HepG2 (cell line): Measurements from ENCODE around the gene MYO5B.

ENCODE experiments used
- CTCF ChIP-seq: sonication (generic); formaldehyde crosslinking; IDR thresholded peaks from 2 replicates; pipeline ENCODE4 v1.5.0; 2020; ENCODE audit warnings: mild to moderate bottlenecking, missing genetic modification reagents, moderate library complexity
- FOSL2 ChIP-seq: sonication (generic); formaldehyde crosslinking; IDR thresholded peaks from 2 replicates; pipeline ENCODE4 v1.4.0; 2020; ENCODE audit warnings: missing genetic modification reagents
- FOXK2 ChIP-seq: fragments of 450-650 bp; IDR thresholded peaks from 2 replicates; pipeline ENCODE4 v1.6.1; 2016
- POLR2A ChIP-seq, 2 experiments: IDR thresholded peaks; 2 replicates each; pipeline ENCODE4 v1.6.1; 2011; ENCODE audit warnings: low read depth in 2 of 2, low read length in 2 of 2, mild to moderate bottlenecking in 1 of 2, moderate library complexity in 1 of 2; ENCODE audit not compliant: insufficient read depth in 1 of 2
- PRDM15 ChIP-seq: sonication (generic); formaldehyde crosslinking; IDR thresholded peaks from 2 replicates; pipeline ENCODE4 v1.4.0; 2020; ENCODE audit warnings: missing genetic modification reagents
- REST ChIP-seq, 2 experiments: IDR thresholded peaks; 2 replicates each; pipeline ENCODE4 v1.6.1; 2011 to 2012; ENCODE audit warnings: low read length in 2 of 2, borderline replicate concordance in 1 of 2, low read depth in 1 of 2, mild to moderate bottlenecking in 1 of 2, moderate library complexity in 1 of 2
- ZNF143 ChIP-seq: sonication (generic); formaldehyde crosslinking; IDR thresholded peaks from 2 replicates; pipeline ENCODE4 v1.4.0; 2020; ENCODE audit warnings: missing genetic modification reagents

GRCh38 chr18:49884465-49884864 is 310.5 kb downstream of the MYO5B start:
- TF ChIP-seq REST (IDR thresholded peaks at IDR 0.05; ENCODE audit: borderline replicate concordance in 1 of 2, low read depth in 1 of 2, low read length in 2 of 2) (no peak), POLR2A (IDR thresholded peaks at IDR 0.05; ENCODE audit: insufficient read depth in 1 of 2, low read depth in 2 of 2, low read length in 2 of 2) (no peak), CTCF (CRISPR knock-in tag) (no peak), PRDM15 (CRISPR knock-in tag) (no peak), FOSL2 (CRISPR knock-in tag) (no peak), ZNF143 (CRISPR knock-in tag) (no peak), FOXK2 (no peak)
